Measurements from ENCODE around the gene OSM.

DNA sequence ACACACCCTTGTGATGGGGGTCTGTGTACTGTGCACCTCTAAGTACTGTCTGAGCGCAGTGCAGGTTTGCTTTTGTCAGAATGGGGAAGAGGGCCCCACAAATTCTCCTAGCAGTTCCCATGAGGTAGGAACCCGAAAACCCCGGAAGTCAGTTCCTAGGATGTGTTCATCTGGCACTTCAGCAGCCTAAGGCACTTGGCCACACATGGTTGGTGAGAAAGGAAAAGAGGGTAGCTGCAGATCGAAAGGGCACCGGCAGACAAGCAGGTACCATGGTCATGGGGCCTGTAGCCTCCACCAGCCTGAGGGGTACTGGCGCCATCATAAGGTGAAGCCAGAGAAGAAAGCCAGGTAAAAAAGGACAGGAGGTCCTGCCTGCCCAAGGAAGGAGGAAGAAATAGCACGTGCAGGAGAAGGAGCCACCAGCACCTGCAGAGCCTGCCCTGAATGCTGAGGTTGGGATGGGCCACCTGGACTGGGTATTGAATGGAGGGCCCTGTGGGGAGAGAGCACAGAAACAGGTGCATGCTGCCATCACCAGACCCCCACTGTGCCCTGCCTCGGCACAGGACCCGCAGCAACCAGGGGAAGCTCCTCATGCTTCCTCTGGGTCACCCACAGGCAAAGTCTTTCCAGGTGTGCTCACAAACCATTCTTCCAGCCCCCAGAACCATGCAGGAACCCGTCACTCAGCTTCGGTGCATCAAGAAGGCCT is 30.8 kb upstream of the OSM start:
- TF ChIP-seq, protein P1, sequence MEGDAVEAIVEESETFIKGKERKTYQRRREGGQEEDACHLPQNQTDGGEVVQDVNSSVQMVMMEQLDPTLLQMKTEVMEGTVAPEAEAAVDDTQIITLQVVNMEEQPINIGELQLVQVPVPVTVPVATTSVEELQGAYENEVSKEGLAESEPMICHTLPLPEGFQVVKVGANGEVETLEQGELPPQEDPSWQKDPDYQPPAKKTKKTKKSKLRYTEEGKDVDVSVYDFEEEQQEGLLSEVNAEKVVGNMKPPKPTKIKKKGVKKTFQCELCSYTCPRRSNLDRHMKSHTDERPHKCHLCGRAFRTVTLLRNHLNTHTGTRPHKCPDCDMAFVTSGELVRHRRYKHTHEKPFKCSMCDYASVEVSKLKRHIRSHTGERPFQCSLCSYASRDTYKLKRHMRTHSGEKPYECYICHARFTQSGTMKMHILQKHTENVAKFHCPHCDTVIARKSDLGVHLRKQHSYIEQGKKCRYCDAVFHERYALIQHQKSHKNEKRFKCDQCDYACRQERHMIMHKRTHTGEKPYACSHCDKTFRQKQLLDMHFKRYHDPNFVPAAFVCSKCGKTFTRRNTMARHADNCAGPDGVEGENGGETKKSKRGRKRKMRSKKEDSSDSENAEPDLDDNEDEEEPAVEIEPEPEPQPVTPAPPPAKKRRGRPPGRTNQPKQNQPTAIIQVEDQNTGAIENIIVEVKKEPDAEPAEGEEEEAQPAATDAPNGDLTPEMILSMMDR (IDR thresholded peaks at IDR 0.05; ENCODE audit: extremely low read depth in 1 of 2, insufficient read depth in 1 of 2, low read depth in 1 of 2, low read length in 2 of 2) = no peak
- no peak for TF ChIP-seq EZH2 (IDR thresholded peaks at IDR 0.05; ENCODE audit: borderline replicate concordance, low read depth, low read length, severe bottlenecking)
- TF ChIP-seq POLR2A (IDR thresholded peaks at IDR 0.05; ENCODE audit: low read depth, low read length) = no peak
- TF ChIP-seq, protein P2, sequence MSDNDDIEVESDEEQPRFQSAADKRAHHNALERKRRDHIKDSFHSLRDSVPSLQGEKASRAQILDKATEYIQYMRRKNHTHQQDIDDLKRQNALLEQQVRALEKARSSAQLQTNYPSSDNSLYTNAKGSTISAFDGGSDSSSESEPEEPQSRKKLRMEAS (IDR thresholded peaks at IDR 0.05; ENCODE audit: insufficient read depth, insufficient read length) = no peak
- no peak for TF ChIP-seq POLR2AphosphoS5 (IDR thresholded peaks at IDR 0.05; ENCODE audit: insufficient read depth, low read depth, low read length)

All from endothelial cell of umbilical vein (primary cell).